GM15510 (cell line): ENCODE results near the gene CIT.

Experiments
- POLR2A ChIP-seq: IDR thresholded peaks from 3 replicates; pipeline ENCODE4 v1.6.1; 2011; ENCODE audit warnings: borderline replicate concordance; ENCODE audit not compliant: insufficient read length; ENCODE audit errors: extremely low read depth

CIT gene

DNA sequence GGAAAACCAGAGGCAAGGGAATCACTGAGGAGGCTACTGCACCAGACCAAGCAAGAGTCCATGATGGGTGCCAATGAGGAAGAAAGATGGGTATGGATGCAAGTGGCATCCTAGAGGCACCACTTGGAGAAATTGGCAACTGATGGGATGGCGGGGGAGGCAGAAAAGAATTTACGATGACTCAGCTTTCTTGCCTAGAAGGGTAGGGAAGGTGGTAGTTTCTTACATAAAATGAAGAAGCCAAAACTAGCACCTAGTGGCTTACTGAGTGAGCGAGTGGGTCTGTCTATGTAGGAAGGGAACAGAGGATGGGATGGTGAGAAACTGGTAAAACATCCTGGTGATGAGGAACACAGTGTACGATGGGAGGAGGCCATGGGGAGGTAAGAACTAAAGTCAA, 80.8 kb downstream of the CIT start:
- no peak for TF ChIP-seq POLR2A

DNA sequence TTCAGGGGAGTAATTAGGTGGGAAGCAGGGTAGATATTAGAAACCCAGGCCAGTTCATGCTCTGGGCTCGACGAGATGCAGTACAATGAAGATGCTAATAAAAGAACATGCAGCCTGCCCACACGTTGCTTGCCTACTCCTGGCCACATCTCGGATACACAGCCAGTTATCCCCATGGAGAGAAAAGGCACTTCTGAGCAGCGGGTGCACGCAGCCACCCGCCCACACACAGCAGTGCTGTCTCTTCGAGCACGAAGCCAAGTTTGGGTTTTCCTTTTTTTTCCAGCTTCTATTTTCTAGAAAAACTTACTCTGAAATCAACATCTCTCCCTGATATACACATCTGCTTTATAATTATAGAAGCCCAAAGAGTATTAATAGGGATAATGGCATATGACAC, 85.7 kb downstream of the CIT start:
- TF ChIP-seq POLR2A: no peak

DNA sequence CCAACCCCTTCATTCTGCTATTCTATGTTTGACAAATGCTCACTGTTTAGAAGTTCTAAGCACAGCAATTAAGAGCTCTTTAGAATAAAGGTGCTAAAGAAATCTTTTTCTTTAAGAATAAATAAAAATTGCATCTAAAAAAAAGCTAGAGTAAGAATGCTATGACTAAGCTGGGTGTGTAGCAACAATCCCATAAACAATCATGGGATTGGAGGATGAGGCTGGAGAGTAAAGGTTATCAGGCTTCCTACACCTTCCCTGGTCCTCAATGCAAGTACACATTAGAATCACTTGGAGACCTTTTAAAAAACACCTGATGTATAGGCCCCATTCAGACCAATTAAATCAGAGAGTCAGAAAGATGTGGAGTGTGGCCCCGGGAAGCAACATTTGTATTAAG, 88.3 kb downstream of the CIT start:
- no peak for TF ChIP-seq POLR2A

DNA sequence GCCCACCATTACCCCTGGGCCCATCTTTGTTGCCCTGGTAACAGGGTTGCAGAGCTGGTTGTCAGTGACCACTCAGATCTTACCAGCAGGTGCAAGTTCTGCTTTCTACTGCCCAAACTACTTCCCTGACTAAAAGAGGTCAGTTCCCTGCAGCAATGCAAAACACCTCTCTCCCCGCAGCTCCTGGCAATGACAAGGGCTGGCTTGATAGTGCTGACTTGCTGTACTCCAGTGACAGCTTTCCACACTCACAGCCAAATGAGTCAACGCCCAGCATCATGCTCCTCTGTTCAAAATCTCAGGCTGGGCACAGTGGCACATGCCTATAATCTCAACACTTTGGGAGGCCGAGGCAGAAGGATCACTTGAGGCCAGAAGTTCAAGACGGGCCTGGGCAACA, 90.6 kb downstream of the CIT start:
- no peak for TF ChIP-seq POLR2A

DNA sequence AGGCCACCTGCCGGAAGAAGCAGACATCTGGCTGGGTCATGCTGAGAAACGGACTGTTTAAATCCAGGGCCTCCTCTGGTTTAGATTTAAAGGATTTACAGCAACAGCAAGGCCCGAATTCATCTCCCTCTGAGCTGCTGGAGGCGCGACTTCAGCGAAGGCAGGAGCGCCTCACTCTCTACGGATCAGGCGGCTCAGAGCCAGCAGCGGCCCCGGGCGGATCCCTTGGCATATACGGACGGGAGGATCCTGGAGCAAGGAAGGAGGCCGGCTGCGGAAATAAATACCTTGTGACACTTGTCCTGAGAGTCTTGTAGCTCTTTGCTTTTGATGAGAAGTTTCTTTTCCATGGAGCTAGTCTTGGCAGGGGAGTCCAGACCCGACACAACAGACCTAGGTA, 92.4 kb downstream of the CIT start:
- no peak for TF ChIP-seq POLR2A

DNA sequence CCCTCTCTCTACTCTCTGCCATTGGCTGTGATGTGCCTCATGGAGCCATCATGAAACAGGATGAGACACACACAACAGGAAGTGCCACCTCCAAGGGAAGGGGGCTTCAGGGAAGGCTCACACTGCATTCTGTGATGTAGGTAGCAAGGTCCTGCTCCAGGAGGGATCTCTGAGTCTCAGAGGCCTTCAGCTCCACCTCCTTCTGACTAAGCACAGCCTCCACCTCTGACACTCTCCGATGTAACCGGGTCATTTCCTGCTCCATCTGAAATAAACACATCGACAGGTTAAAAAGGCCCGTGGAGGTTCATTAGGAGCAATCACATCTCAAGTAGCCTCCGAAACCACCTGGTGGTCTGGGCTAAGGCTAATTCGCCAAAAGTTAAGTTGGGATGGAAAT, 93.3 kb downstream of the CIT start:
- TF ChIP-seq POLR2A: no peak

DNA sequence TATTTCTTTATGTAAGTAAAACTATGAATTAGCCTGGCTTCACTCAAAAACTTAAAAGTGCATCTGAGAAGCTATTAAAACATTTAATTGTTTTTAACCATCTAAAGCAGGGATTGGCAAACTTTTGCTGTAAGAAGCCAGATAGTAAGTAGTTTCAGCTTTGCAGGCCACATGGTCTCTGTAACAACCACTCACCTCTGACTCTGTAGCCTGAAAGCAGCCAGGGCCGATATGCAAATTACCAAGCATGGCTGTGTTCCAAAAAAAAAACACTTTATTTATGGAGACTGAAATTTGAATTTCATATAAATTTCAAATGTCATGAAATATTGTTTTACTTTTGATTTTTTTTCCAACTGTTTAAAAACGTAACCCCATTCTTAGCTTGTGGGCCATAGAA, 95.3 kb downstream of the CIT start:
- TF ChIP-seq POLR2A: no peak

DNA sequence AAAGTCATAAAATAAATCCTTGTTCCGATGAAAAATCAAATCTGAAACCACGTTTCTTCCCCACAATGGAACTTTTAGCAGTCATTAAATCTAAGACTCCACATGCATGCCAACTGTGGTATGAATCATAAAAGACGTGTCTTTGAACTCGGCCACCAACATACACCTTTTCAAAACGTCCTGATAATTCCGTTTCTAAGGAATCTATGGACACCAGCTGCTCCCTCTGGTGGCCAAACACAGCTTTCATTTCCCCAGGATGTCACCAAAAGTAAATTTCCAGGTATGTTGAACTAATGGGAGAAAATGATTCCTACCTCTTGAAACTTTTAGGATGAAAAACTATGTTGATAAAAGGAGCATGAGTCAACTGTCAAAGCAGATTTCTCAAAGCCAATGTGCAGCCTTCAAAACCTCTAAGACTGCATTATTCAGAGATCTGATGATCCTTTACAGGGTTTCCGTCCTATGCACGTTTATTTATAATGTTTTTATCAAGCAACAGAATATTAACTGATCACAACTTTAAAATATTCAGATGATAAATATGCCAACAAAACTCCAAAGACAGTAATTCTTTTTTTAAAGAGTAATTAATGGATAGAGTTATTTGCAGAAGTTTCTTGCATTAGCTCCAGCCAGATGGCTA, 96.2 kb downstream of the CIT start:
- no peak for TF ChIP-seq POLR2A

DNA sequence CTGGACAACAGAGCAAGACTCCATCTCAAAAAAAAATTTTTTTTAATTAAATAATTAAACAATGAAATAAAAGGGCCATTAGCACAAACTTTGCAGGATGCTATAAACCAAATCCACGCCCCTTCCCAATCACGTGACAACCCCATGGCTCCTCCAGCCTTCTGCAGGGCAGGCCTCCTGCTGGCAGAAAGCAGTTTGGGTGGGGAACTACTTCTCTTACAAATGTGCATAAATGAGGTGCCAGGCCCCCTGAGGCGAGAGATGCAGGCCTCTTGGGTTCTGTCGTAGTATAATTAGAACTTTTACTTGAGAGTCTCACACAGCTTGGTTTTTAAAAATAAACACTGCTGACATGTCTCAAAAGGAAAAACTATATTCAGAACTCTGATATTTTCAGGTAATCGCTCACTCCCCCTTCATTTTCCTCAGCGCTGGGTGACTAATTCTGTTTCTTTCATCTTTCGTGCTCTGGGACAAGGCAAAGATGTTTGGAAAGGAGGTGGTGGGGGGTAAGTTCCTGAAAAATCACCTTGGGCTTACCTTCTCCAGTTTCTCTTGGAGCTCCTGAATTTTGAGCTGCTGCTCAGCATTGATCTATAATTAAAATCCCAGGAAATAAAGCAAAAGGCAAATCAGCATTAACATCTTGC, 101.7 kb downstream of the CIT start:
- no peak for TF ChIP-seq POLR2A

DNA sequence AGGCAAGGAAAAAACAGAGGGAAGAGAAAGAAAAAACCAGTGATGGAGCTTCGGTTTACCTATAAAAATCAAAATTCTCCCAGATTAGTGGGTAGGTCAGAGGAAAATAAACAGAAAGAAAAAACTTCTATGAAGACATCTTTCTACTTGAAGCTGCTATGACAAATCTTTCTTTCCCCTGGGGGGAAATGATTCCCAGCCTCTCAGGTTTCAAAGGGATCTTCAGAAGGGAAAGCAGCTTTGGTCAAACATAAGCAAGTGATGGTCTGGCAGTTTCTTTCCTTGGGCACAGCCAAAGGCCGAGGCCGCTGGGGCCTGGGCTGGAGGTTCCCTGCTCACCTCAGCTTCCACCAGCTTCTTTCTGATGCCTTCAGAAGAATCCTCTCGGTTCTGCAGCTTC, 104.7 kb downstream of the CIT start:
- no peak for TF ChIP-seq POLR2A

DNA sequence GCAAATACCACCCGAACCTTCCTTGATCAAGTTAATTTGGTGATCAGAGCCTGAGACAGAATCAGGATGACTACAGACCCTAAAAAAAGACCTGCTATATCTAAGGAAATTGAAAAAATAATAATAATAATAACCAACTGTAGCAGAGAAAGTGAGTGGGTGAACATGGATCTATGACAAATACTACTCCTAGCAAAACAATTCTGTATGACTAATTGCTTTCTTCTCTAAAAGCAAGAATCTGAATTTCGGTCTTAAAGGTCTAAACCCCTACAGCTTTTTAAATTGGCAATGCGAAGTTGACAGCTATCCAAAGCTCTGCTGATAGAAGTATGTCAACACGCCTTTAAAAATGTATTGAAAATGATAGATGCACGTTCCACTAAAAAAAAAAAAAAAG, 107.0 kb downstream of the CIT start:
- no peak for TF ChIP-seq POLR2A

DNA sequence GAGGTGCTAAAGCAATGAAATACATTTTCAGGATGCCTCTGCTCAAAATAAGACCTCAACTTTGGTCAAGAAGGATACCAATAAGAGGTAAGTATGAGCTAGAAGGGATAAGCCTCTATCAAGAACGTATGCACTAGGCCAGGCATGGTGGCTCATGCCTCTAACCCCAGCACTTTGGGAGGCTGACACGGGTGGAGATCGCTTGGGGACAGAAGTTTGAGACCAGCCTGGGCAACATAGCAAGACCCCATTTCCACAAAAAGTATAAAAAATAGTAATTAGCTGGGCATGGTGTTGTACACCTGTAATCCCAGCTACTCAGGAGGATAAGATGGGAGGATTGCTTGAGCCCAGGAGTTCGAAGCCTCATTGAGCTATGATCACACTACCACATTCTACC, 114.5 kb downstream of the CIT start:
- TF ChIP-seq POLR2A: no peak

DNA sequence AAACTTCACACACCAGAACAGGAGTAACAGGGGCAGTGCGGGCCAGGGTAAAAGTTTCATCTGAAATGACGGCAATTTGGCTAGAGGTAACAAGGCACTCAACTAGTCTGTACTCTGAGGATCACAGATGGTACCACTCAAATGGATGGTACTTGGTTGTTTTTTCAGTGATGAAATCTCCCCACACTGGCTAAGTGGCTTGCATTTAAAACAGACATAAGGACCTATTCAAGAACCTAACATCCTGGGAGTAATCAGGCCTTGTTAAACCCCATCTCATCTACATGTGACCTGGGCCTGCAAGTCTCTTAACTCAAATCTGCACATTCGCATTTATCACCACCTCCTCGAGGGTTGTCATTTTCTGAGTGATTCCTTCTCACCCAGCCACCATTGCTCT, 118.4 kb downstream of the CIT start:
- no peak for TF ChIP-seq POLR2A

DNA sequence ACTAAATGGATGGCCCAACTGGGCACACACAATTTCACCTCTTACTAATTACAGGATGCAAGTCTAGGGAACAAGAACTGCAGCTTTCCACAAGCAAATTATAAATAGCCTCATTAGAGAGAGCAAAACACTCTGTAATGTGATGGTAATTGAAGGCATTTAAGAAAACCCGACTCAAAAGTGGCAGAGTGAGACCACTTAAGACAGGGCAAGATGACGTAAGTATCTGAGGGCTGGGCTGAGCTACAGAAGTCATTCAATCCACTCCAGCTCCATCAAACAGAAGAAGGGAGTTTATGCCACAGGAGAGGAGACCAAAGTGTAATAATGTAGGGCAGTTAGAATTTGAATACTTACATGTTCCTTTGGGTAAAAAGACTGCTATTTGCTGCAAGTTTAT, 118.9 kb downstream of the CIT start:
- TF ChIP-seq POLR2A: no peak

DNA sequence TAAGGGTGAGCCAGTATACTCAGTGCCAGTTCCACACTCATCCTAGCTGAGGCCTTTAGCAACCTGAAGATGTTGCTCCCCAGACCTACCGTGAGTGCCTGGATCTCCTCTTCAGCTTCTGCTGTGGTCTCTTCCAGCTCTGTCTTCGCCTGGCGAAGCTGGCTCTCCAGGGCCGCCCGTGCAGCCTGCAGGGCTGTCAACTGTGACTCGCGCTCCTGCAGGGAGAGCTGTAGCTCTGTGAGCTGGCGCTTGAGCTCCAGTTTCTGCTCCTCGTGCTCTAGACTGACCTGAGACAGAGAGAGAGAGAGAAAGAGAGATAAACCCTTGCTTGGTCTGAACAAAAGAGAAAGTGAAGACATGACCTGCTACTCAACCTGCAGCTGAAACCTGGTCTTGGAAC, 125.2 kb downstream of the CIT start:
- TF ChIP-seq POLR2A: no peak

DNA sequence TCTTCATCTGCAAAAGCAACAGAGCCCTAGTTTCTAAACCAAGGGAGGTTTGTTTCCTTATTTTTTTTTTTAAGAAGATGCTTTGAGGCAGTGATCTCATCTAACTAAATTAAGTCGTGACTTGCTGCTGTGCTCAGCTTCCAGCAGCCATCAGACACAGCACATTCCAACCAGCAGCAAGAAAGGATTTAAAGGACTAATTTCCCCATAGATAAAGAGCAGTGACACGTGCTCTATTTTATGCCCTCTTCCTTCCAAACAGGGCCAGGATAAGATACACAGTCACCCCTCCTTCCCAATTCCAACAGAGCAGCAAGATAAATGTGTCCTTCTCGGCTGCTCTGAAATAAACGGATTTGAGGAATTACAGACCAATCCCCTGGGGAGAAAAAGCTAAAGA, 127.5 kb downstream of the CIT start:
- no peak for TF ChIP-seq POLR2A

DNA sequence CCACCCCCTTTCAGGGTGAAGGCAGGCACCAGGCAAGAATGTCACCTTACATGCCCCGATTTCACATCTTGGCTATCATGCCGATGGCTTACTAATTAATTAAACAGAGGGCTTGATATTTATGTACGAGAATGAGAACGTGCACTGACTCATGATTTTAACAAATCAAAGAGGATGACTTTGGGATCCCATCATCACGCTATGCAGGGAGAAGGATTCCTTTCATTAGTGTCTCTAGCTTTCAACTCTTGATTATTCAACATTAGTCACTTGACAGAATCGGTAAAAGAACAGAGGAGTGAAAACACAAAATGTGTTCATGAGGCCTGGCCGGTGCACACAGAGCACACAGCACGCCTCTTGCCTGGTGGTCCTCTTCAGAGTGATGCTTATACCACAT, 128.6 kb downstream of the CIT start:
- TF ChIP-seq POLR2A: no peak
